GM19193 (cell line): ENCODE results near the gene PARD6G.

Experiments
- POLR2A ChIP-seq: IDR thresholded peaks from 4 replicates; pipeline ENCODE4 v1.6.1; 2011; ENCODE audit not compliant: insufficient read depth, insufficient read length; ENCODE audit errors: extremely low read depth

Gene PARD6G

GRCh38 chr18:80157708-80158343, 89.5 kb downstream of the PARD6G start:
- TF ChIP-seq POLR2A, result no peak

GRCh38 chr18:80154293-80154692, 93.0 kb downstream of the PARD6G start:
- no peak for TF ChIP-seq POLR2A

- TF ChIP-seq POLR2A, result no peak
Measured at GRCh38 chr18:80149667-80150066, 97.6 kb downstream of the PARD6G start.

GRCh38 chr18:80148326-80149199, 98.8 kb downstream of the PARD6G start:
- no peak for TF ChIP-seq POLR2A

- TF ChIP-seq POLR2A, result peak; percentile 63
Measured at GRCh38 chr18:80147418-80148325, 99.6 kb downstream of the PARD6G start.

GRCh38 chr18:80147037-80147417, 100.3 kb downstream of the PARD6G start:
- TF ChIP-seq POLR2A, result no peak

GRCh38 chr18:80145196-80145804, 102.0 kb downstream of the PARD6G start:
- no peak for TF ChIP-seq POLR2A

GRCh38 chr18:80143881-80144280, 103.4 kb downstream of the PARD6G start:
- TF ChIP-seq POLR2A, result no peak

GRCh38 chr18:80140455-80140985, 106.8 kb downstream of the PARD6G start:
- no peak for TF ChIP-seq POLR2A

- TF ChIP-seq POLR2A, result no peak
Measured at GRCh38 chr18:80137976-80138375, 109.3 kb downstream of the PARD6G start.

GRCh38 chr18:80137137-80137536, 110.2 kb downstream of the PARD6G start:
- TF ChIP-seq POLR2A, result no peak

GRCh38 chr18:80136679-80137078, 110.6 kb downstream of the PARD6G start:
- no peak for TF ChIP-seq POLR2A

- TF ChIP-seq POLR2A, result no peak
Measured at GRCh38 chr18:80135136-80135535, 112.2 kb downstream of the PARD6G start.

GRCh38 chr18:80133124-80133523, 114.2 kb downstream of the PARD6G start:
- no peak for TF ChIP-seq POLR2A
